ENCODE results near the gene HDHD2. TPM values are rescaled to one million over a fixed set of nuclear protein-coding genes. Genes with fewer than 3 reads are reported as not detected.

Gene HDHD2
- total and polyA plus RNA-seq, 2 of the 13 experiments (the other 11 are each of a cell fraction or from before 2014, with no cell fraction given), result 10.2 to 34.7 TPM

GRCh38 chr18:47150029-47150823 is at the start of gene HDHD2 (continued):
- no peak for TF ChIP-seq SYNCRIP (IDR thresholded peaks at IDR 0.05; ENCODE audit: insufficient read depth, low read depth, low read length)
- TF ChIP-seq ZNF10 (CRISPR knock-in tag; IDR thresholded peaks at IDR 0.05; ENCODE audit: borderline replicate concordance, low read depth), result no peak
- TF ChIP-seq THYN1 (CRISPR knock-in tag; IDR thresholded peaks at IDR 0.05; ENCODE audit: borderline replicate concordance, low read depth), result no peak
- TF ChIP-seq FUBP1 (CRISPR knock-in tag; IDR thresholded peaks at IDR 0.05; ENCODE audit: borderline replicate concordance), result no peak
- peak; percentile 39 for TF ChIP-seq ATF2 (CRISPR knock-in tag; IDR thresholded peaks at IDR 0.05)
- peak; percentile 73; the same call in 1 of the 2 replicates for TF ChIP-seq ZNF768 (CRISPR knock-in tag; IDR thresholded peaks at IDR 0.05)
- no peak for TF ChIP-seq ZNF251 (CRISPR knock-in tag; IDR thresholded peaks at IDR 0.05)
- TF ChIP-seq RCOR2 (CRISPR knock-in tag; IDR thresholded peaks at IDR 0.05), result no peak
- TF ChIP-seq MXD1 (CRISPR knock-in tag; IDR thresholded peaks at IDR 0.05), result peak; percentile 79
- TF ChIP-seq TSC22D2 (CRISPR knock-in tag; IDR thresholded peaks at IDR 0.05; ENCODE audit: borderline replicate concordance), result no peak
- no peak for TF ChIP-seq ZNF652 (CRISPR knock-in tag; IDR thresholded peaks at IDR 0.05; ENCODE audit: borderline replicate concordance, low read depth)
- peak; percentile 92 for TF ChIP-seq TAF1 (CRISPR knock-in tag; IDR thresholded peaks at IDR 0.05)
- TF ChIP-seq ZNF883 (CRISPR knock-in tag; IDR thresholded peaks at IDR 0.05; ENCODE audit: not compliant biosample characterization), result peak; percentile 83
- peak; percentile 7; the same call in 1 of the 2 replicates for TF ChIP-seq FOXA3 (CRISPR knock-in tag; IDR thresholded peaks at IDR 0.05)
- TF ChIP-seq SALL1 (CRISPR knock-in tag; IDR thresholded peaks at IDR 0.05), result no peak; the same call in 1 of the 2 replicates
- peak; percentile 27; the same call in 1 of the 2 replicates for TF ChIP-seq FOXJ3 (CRISPR knock-in tag; IDR thresholded peaks at IDR 0.05; ENCODE audit: borderline replicate concordance)
- no peak for TF ChIP-seq GPBP1L1 (CRISPR knock-in tag; IDR thresholded peaks at IDR 0.05)
- no peak for TF ChIP-seq TCF7 (IDR thresholded peaks at IDR 0.05; ENCODE audit: low read depth)
- TF ChIP-seq CC2D1A (CRISPR knock-in tag; IDR thresholded peaks at IDR 0.05), result no peak
- peak; percentile 74 for TF ChIP-seq ZNF501 (CRISPR knock-in tag; IDR thresholded peaks at IDR 0.05)
- TF ChIP-seq ZNF790 (CRISPR knock-in tag; IDR thresholded peaks at IDR 0.05; ENCODE audit: borderline replicate concordance), result peak; percentile 56; the same call in 1 of the 2 replicates
- no peak for TF ChIP-seq TOE1 (CRISPR knock-in tag; IDR thresholded peaks at IDR 0.05)
- TF ChIP-seq SNAPC2 (CRISPR knock-in tag; IDR thresholded peaks at IDR 0.05), result peak; percentile 28; the same call in 1 of the 2 replicates
- no peak for TF ChIP-seq SETDB1 (CRISPR knock-in tag; IDR thresholded peaks at IDR 0.05; ENCODE audit: borderline replicate concordance)
- no peak for TF ChIP-seq U2AF1 (optimal IDR thresholded peaks at IDR 0.05; ENCODE audit: low read depth, low read length)
- peak; percentile 77 for TF ChIP-seq ZNF274 (CRISPR knock-in tag; IDR thresholded peaks at IDR 0.05)
